NCI-H510A treated with DMSO at 0.1 percent for 48 hours (cell line): ENCODE data around the gene FLRT3.
A peak's percentile ranks its signal among the peaks of the same experiment; 100 is the strongest.

ENCODE experiments used
- DNase-seq: peaks from one replicate; lab custom pipeline; 2025; lab: John Stamatoyannopoulos, UW

The FLRT3 gene

DNA sequence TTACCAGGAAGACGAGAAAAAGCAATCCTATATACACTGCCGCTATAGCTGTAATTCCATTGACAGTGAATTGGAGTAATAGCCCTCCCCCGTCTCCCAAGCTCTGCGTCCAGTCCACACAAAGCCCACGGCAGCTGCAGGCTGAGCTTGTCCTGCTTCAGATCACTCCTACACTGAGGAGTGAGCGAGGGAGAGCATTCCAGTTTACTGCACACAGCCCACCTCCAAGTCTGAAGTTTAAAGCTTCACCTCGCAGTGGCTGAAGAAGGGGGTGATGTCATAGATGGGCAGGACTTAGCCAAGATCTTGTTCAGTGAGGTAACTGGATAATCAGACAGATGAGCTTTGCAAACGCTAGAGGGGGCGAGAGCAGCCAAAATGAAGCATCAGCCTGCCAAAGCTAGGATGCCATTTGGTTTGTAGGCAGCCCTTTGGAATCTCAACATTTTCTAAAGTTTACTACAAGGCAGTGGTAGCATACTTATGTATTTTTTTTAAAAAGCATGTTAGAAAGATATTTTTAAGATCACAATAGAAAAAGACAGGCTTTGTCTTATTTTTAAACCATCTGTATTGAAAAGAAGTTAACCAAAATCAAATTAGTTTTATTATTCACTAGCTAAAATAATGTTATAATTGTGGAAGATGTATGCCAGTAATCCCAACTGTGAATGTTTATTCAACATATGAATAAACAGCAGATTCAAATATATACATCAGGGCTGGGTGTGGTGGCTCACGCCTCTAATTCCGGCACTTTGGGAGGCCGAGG is at the start of gene FLRT3:
FLRT3 (minus strand) TSS at position 213 of the 772 bp plus-strand sequence. CDS start 10,106 bp downstream, outside the sequence.
- DNase-seq = peak; percentile 97

DNA sequence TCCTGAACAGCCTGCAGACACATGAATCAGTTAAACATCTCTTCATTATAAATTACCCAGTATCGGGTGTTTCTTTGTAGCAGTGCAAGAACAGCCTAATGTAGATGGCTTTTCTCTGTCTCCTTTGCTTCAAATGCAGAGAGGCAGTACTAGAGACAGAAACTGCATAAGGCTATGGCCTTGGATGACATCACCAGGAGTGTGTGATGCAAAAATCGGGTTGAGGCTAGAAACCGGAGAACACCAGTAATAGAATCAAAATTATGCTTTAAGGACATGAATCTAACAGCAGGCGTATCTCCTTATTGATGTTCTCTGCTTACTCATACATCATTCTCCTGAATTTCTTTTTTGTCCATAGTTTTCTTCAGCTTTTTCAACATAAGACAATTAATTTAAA is 49.3 kb upstream of the FLRT3 start:
- DNase-seq = no peak

DNA sequence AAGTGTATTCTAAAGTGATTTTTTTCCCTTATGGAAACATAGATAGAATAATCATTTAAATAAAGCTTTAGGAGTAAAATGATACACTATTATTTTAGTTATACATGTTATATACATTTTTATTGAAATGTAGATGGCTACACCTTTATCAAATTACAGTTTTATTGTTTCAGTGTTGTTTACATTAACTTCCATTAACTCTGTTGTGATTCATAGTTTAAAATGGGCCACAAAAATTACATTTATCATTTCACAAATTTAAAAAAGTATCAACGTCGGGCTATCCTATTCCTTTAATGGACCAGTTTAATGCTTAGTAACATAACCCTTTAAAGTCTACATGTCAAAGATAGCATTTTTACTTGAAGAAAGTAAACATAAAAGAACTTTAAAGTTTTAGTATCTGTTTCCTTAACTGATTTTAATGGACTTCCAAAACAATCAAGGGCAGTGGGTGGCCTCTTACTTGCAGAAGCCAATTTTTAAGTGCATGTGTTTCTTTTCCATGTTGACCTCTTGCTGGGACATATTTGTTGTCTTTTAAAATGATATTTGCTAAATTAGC is 47.8 kb upstream of the FLRT3 start:
- no peak for DNase-seq

DNA sequence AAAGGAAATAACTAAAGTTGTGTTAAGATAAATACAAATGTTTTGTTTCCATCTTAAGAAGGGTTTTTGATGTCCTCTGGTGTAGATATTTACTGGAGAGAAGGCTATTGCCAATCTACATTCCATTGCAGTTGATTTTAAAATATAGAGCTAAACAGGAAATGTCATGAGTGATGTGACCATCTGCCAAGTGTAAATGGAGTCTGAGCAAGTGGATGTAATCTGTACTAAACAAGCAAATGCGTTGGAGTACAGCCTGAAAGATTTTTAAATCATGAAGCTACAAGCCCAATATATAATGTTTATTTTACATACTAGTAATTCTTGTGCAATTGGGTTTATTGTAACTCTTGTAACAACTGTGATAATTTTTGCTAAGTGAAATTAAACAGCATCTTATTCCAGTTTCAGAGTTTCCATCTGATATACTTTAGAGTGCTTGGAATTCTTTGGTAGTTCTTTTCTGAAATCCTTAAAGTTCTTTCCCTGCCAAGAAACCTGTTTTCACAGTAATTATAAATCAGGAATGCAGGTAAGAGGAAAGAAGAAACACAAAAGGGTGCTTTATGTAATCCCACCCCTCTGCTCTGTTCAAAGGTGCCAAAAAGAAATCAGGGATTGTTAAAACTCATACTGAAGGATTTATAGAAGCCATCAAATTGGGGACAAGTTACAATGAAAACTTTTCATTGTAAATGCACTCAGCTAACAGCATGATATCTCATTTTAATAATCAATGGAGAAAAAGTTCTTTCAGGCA is 47.2 kb upstream of the FLRT3 start:
- DNase-seq = peak; percentile 7

DNA sequence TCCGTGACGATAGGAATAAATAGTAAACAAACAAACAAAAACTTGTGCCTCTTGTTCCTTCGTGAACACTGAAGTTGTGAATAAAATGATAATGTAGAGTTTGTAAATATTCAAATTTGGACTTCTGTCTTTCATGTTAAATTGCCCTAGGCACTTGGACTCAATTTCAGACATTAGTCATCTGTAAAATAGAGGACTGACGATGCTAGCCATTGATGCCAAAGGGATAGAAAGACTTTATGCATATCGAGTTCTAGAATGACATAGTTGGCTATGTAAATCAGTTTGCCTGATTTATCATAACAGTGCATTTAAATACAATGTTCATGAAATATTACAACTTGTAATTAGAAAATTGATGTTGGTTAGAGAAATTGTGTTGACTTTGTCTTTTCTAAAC is 45.9 kb upstream of the FLRT3 start:
- no peak for DNase-seq

DNA sequence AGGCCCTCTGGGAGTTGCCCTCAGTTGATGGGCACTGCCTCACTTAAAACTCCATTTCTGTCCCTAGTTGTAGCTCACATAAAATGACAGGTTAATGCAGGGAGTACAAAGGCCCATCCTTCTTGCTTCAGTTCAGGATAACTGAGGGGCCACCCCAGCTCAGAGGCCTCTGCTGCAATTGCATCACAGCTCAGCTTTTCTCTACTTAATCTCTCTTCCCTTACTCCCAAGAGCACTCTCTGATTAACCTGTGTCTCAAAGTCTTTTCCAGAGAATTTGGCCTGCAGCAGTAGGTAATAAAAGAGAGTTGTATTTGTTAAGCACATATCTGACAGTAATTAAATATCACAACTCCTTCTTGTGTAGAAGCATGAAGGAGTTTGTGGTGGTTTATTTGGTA is 40.9 kb upstream of the FLRT3 start:
- DNase-seq = no peak

DNA sequence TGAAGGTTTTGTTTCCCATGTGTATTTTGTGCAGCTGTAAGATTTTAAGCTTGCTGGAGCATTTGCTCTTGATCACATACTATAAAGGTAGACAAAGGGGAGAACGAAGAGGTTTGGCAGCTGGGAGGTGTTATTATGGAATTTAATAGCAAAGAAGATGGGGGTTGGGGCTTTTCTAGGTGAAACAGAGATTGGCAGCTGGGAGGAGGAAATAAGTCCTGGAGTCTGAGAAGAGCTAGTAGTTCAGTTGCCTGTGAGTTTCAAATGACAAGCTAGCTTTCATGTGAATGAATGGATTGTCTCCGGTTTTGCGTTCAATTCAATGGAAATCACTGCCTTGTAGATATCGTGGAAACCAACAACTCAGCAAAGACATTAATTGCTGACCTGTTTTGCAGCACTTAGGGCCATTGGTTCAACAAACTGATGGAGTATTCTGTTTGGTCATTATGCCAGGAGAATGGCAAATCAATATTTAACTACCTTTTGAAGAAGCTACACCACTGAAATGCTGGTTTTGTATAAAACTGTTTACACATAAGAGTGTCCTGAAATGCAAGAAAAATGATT is 38.1 kb upstream of the FLRT3 start:
- peak; percentile 42 for DNase-seq

DNA sequence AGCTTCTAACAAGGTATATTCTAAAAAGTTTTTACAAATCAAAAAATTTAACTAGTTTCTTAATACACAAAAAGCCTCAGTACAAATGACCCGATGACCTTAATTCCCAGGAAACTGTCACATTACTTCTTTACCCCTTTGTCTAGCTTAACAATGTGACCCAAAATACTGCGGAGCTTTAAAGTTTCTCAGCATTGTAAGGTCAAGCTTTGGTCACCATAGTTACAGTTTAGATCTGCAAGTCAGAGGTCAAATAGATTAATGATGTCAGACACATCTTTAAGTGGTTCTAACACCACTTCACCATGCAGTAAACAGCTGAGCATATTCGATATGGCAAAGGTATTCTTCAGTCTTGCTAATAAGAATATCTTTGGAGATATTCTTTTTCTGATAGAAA is 36.8 kb upstream of the FLRT3 start:
- peak; percentile 10 for DNase-seq

DNA sequence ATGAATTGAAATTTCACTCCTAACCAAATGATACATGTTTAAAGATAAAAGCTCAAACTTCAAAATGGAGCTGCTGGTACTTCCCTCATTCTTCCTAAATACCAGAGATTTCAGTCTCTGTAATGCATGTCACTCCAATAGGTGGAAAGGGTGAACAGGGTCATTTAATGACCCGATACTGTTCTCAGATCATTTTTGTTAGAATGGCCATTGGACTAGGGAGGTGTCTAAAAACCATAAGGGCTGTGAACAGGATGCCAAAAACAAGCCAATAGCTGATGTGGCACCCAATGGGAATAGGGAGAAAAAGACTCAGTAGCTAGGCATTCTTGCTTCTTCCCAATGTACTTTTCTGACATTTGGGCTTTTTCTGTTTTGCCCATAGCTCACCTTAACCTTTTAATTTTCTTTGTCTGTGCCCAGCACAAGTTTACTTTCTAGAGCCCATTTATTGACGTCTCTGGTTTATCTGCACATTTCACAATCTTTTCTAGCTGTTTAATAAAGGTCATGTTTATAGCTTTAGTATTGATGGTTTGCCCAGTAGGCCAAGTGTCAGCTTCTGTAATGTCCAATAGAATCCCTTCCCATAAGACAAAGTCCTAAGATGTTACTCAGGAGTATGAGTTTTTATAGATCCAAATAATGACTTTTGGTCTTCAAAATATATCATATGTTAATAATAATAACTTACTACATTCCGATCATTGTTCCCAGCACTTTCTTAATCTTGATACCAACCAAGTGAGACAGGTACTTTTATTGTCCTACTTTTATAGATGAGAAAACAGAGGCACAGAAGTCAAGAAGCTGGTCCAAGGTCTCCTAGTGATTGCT is 24.3 kb upstream of the FLRT3 start:
- no peak for DNase-seq

DNA sequence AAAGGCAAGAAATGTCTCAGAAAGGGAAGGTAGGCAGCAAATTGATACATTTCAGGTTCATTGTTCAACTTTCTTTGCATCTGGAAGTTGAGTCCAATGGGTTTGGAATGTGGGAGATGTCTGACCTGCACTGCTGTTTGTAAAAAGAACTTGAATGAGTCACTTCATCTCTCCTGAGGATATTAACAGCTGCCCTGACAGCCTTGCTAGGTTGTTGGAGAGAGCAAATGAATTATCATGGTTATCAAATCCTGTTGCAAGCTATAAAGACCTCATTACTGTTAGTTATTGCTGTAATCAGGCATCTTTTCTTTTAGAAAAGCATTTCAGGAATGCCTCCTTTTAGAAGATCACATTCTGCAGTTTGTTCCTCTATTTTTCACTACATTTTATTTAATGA is 23.0 kb upstream of the FLRT3 start:
- no peak for DNase-seq

DNA sequence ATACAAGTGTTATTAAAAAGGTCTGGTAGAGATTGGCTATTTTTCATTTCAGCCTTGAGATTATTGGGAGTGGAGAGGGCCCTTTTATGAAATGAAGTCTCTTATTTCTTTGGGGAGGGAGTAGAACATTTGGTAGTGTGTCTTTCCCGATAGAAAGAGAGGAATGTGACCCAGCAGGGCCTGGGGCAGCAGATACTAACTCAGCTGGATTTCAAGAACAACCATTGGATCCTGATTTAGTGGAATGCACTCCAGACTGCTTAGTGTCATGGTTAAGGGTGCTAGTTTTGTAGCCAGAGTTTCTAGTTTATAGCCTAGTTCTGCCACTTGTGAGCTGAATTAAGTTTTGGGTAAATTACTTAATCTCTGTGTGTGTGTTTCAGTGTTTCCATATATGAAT is 18.4 kb upstream of the FLRT3 start:
- no peak for DNase-seq

DNA sequence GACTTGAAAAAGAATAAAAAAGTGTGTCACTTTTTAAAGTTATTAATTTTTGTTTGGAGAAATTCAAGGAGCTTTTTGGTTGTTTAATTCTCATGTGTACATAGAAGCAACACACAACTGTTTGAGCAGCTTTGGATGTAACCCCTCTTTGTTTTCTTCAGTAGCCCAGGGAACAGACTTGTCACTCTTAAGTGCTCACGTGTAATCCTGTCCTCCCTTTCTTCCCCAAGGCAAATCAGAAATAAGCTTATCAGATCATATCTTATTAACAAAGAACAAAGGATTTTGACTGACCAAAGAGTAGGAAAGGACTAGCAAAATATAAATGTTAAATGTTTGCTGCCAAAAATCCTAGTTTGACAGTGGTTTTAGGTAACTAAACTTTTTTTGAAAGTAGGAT is 7.3 kb upstream of the FLRT3 start:
- DNase-seq = no peak

DNA sequence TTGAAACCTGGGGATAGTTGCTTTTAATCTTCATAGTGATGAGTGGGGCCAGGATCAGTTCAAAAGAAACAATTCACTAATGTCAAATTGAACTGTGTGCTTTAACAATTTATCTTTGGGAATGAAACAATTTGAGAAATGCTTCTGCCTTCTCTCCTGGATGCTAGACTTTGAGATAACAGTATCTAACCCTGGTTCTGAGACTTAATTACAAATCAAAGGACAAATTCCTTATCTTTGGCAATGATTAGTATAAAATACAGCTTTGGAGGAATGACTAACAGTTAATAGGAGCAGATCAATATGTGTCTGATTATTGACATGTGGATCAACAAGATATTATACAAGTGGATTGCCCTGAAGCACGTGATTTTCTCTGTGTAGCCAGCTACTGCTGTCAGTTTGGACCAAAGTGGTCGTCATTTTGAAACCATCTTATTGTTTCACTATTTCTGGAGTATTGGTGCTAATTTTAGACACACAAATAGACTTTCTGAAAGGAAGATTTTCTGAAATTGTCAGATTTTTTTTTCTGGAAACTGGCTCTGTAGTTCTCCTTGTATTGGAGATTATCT is 6.2 kb upstream of the FLRT3 start:
- DNase-seq = no peak

DNA sequence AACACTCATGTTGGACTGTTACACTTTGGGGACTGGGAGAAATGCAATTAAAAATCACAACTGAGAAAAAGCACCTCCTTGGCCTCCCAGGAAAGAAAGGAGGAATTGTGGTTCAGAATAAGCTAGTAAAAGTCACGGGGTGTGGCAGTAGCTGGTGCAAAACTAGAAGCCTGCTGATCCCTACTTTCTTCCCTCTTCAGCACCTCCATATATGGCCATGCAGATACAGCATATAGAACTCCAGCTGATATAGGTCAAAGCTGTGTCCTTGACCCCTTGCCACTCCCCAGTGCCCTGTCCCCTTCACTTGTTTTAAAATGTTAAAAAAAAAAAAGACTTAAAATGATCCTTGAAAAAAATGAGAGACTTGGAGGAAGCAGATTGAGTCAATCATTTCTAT is 5.5 kb upstream of the FLRT3 start:
- no peak for DNase-seq

DNA sequence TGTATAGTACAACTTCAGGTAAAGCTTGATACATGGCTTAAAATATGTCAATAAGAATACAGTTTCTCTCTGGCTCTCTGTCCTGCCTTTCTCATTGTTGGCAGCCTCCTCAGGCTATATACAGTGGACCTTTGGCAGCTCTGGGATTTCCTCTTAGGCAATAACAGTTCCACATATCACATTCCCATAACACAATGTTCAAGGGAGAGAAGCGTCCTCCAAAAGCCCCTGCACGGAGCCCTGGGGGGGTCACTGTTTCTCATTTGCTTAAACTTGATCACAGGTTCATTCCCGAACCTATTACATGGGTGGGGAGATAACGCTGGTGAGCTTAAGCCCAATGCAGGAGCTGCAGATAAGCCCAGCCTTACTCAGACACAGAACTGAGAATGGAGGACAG is 4.4 kb upstream of the FLRT3 start:
- DNase-seq = no peak

DNA sequence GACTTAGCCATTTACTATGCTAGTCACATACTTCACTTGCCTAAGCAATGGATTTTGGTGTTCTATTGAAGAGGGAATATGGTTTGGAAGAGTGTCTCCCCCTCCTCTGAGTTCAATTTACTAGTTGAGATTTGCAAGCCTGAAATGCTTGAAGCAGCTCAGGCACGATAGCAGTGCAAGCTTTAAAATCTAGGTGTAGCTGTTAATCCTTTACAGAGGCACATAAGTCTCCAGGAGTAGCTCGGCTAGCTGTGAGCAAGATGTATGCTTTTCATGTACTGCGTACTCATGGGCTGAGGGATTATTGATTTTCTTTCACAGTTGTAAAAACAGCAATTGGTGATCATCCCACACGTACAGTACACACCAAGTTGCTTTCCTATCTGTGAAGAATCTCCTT is 726 bp downstream of the FLRT3 start:
- DNase-seq = peak; percentile 50

DNA sequence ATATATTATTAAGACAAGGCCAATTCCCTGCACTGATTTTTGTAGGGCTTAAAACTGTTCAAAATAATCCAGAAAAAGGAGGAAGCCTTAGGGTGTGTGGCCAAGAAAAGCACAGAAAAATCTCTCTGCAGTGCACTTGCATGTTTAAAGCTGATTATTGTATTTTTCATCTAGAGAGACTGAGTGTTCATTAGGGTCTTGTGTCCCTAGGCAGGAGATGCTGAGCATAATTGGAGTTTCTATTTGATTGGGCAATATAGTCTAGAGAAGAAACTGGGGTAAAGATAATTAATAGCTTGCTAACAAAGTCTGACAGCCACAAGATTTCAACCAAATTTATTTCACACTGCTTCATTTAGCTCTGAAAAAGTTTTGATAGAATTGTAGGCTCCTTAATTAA is 2.4 kb downstream of the FLRT3 start:
- no peak for DNase-seq

DNA sequence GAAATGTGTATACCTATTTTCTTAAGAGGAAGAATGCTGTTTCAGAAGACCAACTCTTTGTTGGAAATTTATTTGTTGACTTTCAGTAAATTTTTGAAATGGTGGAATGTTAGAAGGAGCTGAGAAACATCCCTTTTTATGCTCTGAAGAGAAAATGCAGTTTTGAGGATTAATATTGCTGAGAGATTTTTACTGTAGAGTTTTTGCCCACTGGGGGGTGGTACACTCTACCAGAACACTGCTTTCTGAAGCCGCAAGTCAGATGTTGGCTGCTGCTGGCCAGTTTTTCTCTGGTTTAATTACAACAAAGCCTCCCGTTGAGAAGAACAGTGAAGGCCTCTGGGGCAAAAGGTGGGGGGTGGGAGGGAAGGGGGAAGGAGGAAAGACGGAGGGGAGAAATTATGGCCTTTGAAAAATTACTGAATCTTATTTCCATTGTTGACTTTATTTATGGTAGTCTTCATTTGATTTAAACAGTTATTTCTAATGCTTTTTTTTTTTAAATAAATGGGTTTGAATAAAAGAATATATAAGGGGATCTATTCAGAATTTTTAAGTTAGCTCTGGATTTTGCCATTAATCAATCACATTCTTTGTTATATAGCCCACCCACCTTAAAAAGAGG is 3.0 kb downstream of the FLRT3 start:
- peak; percentile 10 for DNase-seq

DNA sequence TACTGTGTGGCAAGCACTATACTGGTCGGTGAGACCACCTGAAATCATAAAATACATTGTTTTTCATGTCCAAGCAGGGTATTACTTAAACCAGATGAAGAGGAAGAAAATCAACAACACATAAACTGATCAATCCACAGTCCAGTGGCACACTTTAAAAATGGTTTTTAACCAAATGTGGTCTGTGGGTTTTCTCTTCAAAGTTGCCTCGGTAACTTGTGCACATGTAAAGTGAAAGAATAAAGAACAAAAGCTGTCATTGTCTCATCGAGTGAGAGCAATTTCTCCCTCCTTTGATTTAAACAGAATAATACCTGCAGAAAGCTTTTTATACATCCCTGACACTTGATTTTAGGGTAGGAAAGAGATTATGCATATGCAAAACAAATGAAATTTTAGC is 3.7 kb downstream of the FLRT3 start:
- DNase-seq = no peak

DNA sequence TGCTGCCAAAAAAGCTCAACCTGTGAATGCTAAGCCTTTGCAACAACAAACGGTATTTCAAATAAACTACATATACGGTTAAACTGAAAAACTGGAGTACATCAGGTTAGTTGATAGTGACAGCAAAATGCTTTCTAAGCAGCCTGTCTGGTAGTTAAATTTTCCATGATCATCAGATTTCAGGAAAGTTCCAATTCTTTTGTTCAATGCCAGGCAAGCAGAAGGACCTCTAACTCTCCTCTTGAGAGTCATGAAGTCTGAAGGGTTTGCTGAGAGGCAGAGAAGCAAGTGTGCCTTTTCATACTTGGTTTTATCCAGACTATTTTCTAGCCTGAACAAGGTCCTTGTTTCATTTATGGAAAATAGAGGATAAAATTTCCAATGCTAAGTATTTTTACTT is 4.5 kb downstream of the FLRT3 start:
- no peak for DNase-seq

DNA sequence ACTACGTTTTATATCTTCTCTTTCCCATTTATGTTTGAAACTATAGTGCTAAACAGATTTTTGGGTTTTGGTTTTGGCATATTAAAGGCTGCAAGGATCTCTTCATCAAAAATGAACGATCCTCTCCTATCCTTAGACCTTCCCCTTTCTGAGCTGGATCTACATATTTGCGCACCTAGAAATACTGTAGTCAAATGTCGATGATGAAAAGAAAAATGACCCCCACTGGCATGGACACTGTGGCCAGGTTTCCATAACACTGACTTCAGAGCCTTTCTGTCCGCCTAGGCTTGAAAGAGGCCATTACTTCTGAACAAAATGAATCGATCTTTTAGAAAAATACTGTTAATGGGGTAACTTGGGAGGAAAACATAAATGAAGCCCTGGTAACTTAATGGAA is 5.8 kb downstream of the FLRT3 start:
- no peak for DNase-seq
